Subcutaneous abdominal adipose tissue (tissue), 5 donors: ENCODE results near the gene NEK6.
A peak's percentile ranks its signal among the peaks of the same experiment; 100 is the strongest.

Experiments
- H3K27ac ChIP-seq: one replicate; pipeline ENCODE4 v1.7.0; 2013; ENCODE audit warnings: low read depth, mild to moderate bottlenecking, inconsistent platforms, low read length, moderate library complexity
- H3K27me3 ChIP-seq, 5 donors: one replicate each; pipeline ENCODE4 v1.7.0; 2013; ENCODE audit warnings: low read length in 5 of 5, inconsistent platforms in 1 of 5; ENCODE audit not compliant: control insufficient read depth in 5 of 5, insufficient read depth in 4 of 5
- H3K36me3 ChIP-seq, 5 donors: one replicate each; pipeline ENCODE4 v1.7.0; 2013; ENCODE audit warnings: low read length in 5 of 5; ENCODE audit not compliant: control insufficient read depth in 5 of 5, insufficient read depth in 5 of 5
- H3K4me1 ChIP-seq, 5 donors: one replicate each; pipeline ENCODE4 v1.7.0; 2013; ENCODE audit warnings: low read length in 5 of 5, mild to moderate bottlenecking in 3 of 5, moderate library complexity in 1 of 5; ENCODE audit not compliant: control insufficient read depth in 5 of 5, insufficient read depth in 5 of 5
- H3K4me3 ChIP-seq, 5 donors: one replicate each; pipeline ENCODE4 v1.7.0; 2013; ENCODE audit warnings: low read length in 5 of 5, low read depth in 1 of 5
- H3K9ac ChIP-seq, 5 donors: one replicate each; pipeline ENCODE4 v1.7.0; 2013; ENCODE audit warnings: low read length in 5 of 5, mild to moderate bottlenecking in 4 of 5, moderate library complexity in 3 of 5
- H3K9me3 ChIP-seq, 5 donors: one replicate each; pipeline ENCODE4 v1.7.0; 2013; ENCODE audit warnings: low read length in 5 of 5; ENCODE audit not compliant: control insufficient read depth in 5 of 5
- donor health status: healthy.
- donor health status: healthy.
- donor health status: healthy.
- donor health status: healthy.
- donor health status: healthy.

The NEK6 gene

GRCh38 chr9:124349267-124349666, 91.5 kb downstream of the NEK6 start:
- H3K36me3 ChIP-seq, result peaks cover 5 to 100% (median 94%) of the 10 kb centered on the region in 5 donors
- H3K27me3 ChIP-seq, result no peaks in the 10 kb centered on the region

DNA sequence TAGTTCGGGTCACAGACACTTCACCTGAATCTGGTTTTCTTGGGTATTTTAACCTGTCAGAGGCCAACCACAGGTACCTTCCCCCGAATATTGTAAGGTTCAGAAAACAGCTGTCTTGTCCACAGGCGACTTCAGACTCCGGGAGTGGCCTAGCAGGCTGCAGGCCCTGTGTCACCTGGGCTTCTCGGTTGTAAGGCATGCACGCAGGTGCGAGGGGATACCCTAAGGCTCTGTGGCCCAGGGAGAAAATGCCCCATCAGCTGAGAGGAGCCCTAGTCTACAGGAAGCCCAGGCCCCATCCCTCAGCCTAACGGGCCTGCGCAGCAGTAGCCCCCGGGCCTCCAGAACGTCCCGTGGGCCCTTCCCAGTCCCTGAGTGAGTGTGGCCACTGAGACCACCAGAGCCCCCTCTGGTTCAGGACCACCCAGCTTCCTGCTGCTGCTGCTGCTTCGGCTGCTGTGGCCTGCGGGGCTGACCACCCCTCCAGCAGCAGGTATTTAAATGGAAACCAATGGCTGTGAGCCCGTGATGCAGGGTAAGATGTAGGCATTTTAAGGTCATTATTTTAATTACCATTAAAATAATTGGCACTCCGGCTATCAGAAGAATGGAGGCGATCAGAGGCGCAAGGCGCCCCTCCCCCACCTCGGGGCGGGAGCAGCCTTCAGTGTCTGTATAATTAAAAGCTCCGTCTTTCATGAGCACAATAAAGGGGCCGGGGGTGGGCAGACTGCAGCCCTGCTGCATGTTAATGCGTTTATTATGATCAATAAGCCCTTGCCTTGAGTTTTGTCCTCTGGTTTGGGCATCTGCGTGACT, 92.1 kb downstream of the NEK6 start:
- Histone ChIP-seq H3K36me3 (peaks cover 5 to 100% (median 95%) of the 10 kb centered on the region in 5 donors), H3K27me3 (no peaks in the 10 kb centered on the region), H3K9ac (no peak overlapping the region), H3K9me3 (no peaks in the 10 kb centered on the region), H3K4me3 (no peak overlapping the region), H3K27ac (no peak overlapping the region), H3K4me1 (peaks cover 0 to 12% (median 5%) of the 10 kb centered on the region in 5 donors)

More at GRCh38 chr9:124349267-124349666, 91.5 kb downstream of the NEK6 start:
- Histone ChIP-seq H3K4me3 (no peak overlapping the region), H3K4me1 (peaks cover 0 to 6% (median 4%) of the 10 kb centered on the region in 5 donors), H3K9ac (no peak overlapping the region), H3K9me3 (no peaks in the 10 kb centered on the region), H3K27ac (no peak overlapping the region)

GRCh38 chr9:124350494-124351263, 92.9 kb downstream of the NEK6 start:
- H3K9ac ChIP-seq, result no peak overlapping the region
- H3K4me3 ChIP-seq, result no peak overlapping the region
- no peaks in the 10 kb centered on the region for H3K27me3 ChIP-seq
- H3K27ac ChIP-seq, result no peak overlapping the region
- H3K4me1 ChIP-seq, result peaks cover 0 to 12% (median 5%) of the 10 kb centered on the region in 5 donors
- peaks cover 5 to 99% (median 95%) of the 10 kb centered on the region in 5 donors for H3K36me3 ChIP-seq
- no peaks in the 10 kb centered on the region for H3K9me3 ChIP-seq

GRCh38 chr9:124351672-124352468, 94.1 kb downstream of the NEK6 start:
- Histone ChIP-seq H3K36me3 (peaks cover 5 to 99% (median 95%) of the 10 kb centered on the region in 5 donors), H3K27me3 (no peaks in the 10 kb centered on the region), H3K9me3 (no peaks in the 10 kb centered on the region), H3K9ac (no peak overlapping the region), H3K4me3 (no peak overlapping the region), H3K27ac (no peak overlapping the region), H3K4me1 (peaks cover 0 to 12% (median 5%) of the 10 kb centered on the region in 5 donors)

GRCh38 chr9:124352616-124353015, 94.9 kb downstream of the NEK6 start:
- Histone ChIP-seq H3K27ac (no peak overlapping the region), H3K36me3 (peaks cover 5 to 98% (median 90%) of the 10 kb centered on the region in 5 donors), H3K27me3 (no peaks in the 10 kb centered on the region), H3K9ac (peak overlapping the region in 1 of 5 donors; percentile 5), H3K9me3 (no peaks in the 10 kb centered on the region), H3K4me3 (no peak overlapping the region), H3K4me1 (peaks cover 0 to 12% (median 7%) of the 10 kb centered on the region in 5 donors)

- H3K27me3 ChIP-seq, result no peaks in the 10 kb centered on the region
- H3K27ac ChIP-seq, result no peak overlapping the region
- H3K4me1 ChIP-seq, result peaks cover 0 to 16% (median 12%) of the 10 kb centered on the region in 5 donors
- H3K9me3 ChIP-seq, result no peaks in the 10 kb centered on the region
- no peak overlapping the region for H3K4me3 ChIP-seq
- H3K36me3 ChIP-seq, result peaks cover 5 to 98% (median 85%) of the 10 kb centered on the region in 5 donors
- no peak overlapping the region for H3K9ac ChIP-seq
These were observed 95.5 kb downstream of the NEK6 start for GRCh38 chr9:124353166-124353768.

DNA sequence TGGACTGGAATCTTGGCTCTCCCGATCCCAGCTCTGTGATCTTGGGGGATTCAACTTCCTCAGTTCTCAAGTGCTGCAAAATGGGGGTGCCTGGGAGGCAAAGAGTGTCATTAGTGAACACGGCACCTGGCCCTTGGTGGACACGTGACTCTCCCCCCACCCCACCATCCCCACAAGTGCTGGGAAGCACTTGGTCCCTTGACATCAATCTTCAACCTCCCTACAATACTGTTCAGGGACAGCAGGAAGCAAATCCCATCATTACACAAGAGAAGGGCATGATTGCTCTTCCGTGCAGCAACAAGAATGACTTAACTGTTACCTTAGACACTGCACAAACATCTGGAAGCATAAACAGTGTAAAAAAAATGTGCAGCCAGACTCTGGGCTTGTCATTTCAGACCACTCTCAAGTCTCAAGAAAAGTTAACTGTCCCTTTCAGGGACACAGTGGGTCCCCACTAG, 96.1 kb downstream of the NEK6 start:
- Histone ChIP-seq H3K27ac (no peak overlapping the region), H3K36me3 (peaks cover 5 to 97% (median 80%) of the 10 kb centered on the region in 5 donors)

GRCh38 chr9:124354346-124355038, 96.7 kb downstream of the NEK6 start:
- Histone ChIP-seq H3K4me1 (peaks cover 0 to 18% (median 12%) of the 10 kb centered on the region in 5 donors), H3K4me3 (no peak overlapping the region), H3K27ac (no peak overlapping the region), H3K27me3 (no peaks in the 10 kb centered on the region), H3K9me3 (no peaks in the 10 kb centered on the region), H3K36me3 (peaks cover 5 to 93% (median 74%) of the 10 kb centered on the region in 5 donors), H3K9ac (no peak overlapping the region)

More for the DNA sequence above, 96.1 kb downstream of the NEK6 start:
- H3K9me3 ChIP-seq, result no peaks in the 10 kb centered on the region
- no peak overlapping the region for H3K9ac ChIP-seq
- H3K4me1 ChIP-seq, result peaks cover 0 to 18% (median 12%) of the 10 kb centered on the region in 5 donors
- H3K4me3 ChIP-seq, result no peak overlapping the region
- no peaks in the 10 kb centered on the region for H3K27me3 ChIP-seq
